HG02759 (cell line): ENCODE measurements around the gene FANCL.
"Not testable (repeated sequence)": the region's sequence is repeated elsewhere in the genome, so short reads cannot be mapped to it uniquely, and the experiment has no call there.

Experiments used
- ATAC-seq: cut with Tn5 transposase; IDR thresholded peaks from one replicate; pipeline ENCODE4 v1.9.1; 2021; ENCODE audit warnings: mild to moderate bottlenecking, moderate library complexity; ENCODE audit not compliant: unreplicated experiment

The FANCL gene

DNA sequence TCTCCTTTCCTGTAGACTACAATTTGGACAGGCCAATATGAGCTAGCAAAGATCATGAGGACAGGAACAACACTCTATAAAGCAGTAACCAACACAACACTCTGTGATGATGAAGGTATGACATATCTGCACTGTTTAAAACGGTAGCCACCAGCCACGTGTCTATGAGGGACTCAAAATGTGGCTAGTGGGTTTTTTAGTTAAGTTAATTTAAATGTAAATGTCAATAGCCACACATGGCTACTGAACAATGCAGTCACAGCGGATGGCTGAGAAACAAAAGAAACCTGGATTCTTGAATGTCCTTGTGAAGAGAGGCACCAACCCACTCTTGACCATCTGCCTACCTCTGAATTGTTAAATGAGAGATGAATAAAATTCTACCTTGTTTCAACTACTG lies 33.9 kb downstream of the FANCL start:
- no peak for ATAC-seq

DNA sequence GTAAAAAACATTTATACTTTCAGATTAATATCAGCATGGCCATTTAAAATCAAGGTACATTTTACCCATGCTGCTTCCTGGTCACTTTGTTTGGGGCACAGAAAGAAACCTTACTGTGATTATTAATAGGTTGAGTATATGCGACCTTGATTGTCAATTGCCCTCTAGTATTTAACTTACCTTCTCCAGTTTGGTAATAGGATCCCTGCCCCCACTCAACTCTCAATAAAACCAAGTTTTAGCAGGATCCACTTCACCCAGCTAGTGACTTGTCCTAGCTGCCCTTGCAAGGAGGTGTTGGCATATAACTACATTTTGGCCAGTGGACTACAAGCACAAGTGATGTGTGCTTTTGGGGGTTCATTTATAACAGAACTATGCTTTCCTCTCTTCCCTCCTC lies 34.3 kb downstream of the FANCL start:
- ATAC-seq, result no peak

DNA sequence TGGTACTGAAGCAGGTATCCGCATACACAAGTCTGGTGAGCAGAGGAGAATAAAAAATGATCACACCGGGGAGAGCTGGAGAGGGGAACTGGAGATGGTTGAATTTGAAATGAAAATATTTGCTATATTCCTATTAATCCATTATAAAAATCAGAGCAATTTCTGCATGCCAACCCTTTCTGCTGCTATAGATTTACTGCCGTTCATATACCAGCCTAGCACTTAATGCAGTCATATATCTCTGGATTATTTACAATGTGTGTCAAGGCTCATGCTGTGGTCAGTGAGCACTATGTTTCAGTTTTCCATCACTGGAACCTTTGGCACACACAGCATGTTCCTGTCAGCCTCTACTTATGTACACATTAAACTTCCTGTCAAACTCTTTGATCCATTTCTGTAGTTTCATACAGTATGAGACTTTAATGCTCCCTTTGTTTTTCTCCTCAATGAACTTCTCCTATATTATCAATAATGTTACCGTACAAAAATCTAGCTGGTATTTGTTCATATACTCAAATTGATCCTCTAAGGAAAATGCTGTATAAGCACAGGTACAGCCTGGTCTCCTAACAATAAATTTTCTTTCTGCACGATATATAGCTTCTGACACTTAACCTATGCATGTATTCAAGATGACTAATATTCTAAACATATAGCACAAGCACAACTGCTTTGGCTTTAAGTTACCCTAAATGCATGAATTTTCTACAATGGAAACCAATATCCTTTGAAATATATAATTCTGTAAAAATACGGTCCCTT lies 36.7 kb downstream of the FANCL start:
- ATAC-seq, result no peak

DNA sequence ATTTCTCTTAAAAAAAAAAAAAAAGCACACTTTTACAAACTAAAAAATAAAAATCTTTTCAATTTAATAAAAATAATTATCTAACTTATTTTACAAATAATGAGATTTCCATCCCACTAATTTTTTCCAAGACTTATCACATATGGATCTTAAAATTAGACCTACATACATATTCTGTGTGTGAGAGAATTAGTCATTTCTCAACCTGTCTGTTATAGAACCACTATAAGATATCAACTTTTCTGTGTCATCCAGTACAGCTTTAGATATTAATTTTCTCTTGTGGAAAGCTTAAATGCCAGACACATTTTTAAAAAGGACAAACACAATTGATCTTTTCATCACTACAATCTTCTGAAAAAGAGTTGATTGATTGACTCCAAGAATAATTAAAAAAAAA lies 38.1 kb downstream of the FANCL start:
- no peak for ATAC-seq

DNA sequence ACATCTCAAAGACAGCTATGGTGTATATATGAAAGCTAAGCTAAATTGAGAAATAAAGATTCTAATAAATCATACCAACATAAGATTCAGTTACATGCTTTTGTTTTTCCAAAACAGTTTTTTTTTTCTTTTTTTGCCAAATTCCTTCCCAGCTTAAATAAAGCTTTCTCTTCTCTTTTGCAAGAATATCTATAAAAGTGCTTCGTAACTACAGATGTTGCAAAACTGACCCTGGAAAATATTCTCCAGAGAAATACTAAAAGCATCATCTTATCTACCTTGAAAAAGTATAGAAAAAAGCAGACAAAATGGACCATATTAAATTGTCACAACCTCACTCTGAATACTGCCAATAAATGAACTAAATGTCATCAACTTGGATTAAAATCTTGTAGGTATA lies 38.7 kb downstream of the FANCL start:
- ATAC-seq, result no peak

DNA sequence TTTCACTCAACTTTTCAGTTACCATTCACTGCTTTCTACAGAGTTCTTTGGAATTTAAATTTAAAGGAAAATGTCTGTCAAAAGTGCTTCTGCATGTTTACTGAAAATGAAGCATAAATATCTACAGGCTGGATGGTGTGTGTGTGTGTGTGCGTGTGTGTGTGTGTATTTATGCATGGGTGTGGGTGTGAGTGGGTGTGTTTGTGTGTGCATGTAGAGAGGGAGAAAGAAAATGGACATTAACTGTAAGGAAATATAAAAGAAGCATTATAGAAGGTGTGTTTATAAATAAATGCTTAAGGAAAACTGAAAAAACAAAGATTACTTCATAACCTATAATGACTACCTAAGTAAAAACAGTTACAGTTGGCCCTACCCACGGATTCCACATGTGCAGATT lies 43.2 kb downstream of the FANCL start:
- ATAC-seq, result no peak

DNA sequence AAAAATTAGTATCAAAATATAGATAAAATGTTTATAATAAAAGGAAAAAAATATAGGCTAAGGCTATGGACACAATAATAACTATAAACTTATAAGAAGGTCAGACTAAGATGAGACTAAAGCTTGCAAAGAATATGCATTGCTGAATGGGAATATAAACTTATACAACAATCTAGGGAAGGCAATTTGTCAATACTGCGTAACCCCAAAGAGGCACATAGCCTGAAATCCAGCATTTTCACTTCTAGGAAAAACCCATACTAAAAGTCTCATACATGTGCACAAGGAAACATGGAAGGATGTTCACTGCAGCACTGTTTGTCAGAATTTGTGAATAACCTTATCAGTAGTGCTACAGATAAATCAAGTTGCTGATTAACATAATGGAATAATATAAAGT lies 45.5 kb downstream of the FANCL start:
- ATAC-seq, result no peak

DNA sequence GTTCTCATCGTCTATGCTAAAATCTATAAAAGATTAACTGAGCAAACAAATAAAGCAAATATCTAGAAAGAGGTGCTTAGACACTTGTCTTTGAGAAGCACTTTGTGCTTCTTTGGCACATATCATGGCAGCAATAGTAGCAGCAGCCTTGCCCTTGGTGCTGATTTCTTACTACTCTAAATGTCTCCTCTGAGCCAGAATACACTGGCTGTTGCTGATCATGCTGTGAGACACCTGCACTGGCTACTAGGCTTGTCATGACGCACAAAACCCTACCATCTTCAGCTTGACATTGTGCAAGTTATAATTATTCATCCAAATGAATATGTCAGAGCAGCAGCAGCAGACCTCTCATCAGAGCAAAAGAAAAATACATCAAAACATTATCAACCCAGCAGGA lies 46.7 kb downstream of the FANCL start:
- ATAC-seq, result no peak

DNA sequence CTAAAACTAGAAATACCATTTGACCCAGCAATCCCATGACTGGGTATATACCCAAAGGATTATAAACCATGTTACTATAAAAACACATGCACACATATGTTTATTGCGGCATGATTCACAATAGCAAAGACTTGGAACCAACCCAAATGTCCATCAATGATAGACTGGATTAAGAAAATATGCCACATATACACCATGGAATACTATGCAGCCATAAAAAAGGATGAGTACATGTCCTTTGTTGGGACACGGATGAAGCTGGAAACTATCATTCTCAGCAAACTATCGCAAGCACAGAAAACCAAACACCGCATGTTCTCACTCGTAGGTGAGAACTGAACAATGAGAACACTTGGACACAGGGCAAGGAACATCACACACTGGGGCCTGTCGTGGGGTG lies 54.1 kb downstream of the FANCL start:
- not testable (repeated sequence) for ATAC-seq

DNA sequence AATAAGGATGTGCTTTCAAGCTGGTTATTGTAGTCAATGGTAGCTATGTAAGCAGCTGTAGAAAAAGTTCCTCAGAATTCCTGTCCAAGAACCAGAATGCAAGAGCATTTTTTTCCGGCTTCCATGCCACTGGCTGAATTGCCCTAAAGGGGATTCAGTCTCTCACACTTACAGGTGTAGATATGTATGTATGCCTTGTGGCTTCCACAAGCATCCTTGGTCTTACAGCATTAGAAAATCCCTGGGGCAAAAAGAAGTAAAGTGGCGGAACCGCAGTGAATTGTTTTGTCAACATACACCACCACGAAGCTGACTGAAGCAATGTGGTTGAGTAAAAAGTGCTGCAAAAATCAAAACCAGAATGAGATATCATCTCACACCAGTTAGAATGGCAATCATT lies 54.6 kb downstream of the FANCL start:
- ATAC-seq, result no peak

DNA sequence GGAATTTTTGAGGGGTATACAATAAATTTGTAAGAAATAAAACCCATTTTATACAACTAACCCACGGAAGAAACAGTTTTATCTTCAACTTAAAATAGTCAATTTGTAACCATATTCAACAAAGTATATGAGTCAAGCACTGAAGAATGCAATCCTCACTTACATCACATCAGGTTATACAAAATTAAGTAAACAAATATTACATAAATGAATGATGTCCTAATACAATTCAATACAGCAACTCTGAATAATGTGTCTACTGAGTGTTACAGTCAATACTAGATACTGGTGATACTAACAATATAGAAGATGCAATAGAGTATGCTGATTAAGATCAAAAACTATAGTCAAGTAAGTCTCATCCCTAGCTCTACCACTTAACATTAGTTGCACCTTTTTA lies 58.6 kb downstream of the FANCL start:
- no peak for ATAC-seq

DNA sequence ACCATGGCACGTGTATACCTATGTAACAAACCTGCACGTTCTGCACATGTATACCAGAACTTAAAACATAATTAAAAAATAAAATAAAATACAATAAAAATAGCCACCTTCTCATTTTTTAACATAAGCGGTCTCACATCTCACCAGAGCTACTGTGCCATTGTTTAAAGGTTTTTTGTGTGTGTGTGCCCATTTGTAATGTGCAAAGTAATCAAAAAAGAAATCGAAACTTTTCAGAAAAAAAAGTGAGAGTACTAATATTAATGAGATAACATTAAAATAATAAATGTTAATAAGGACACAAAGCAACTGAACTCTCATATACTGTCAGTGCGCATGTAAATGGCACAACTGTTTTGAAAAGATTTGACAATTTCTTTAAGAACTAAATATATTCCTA lies 60.5 kb downstream of the FANCL start:
- ATAC-seq, result no peak

DNA sequence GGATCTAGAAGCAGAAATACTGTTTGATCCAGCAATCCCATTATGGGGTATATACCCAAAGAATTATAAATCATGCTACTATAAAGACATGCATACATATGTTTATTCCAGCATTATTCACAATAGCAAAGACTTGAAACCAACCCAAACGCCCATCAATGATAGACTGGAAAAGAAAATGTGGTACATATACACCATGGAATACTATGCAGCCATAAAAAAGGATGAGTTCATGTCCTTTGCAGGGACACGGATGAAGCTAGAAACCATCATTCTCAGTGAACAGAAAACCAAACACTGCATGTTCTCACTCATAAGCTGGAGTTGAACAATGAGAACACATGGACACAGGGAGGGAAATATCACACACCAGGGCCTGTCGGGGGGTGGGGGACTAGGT lies 61.0 kb downstream of the FANCL start:
- ATAC-seq, result not testable (repeated sequence)

DNA sequence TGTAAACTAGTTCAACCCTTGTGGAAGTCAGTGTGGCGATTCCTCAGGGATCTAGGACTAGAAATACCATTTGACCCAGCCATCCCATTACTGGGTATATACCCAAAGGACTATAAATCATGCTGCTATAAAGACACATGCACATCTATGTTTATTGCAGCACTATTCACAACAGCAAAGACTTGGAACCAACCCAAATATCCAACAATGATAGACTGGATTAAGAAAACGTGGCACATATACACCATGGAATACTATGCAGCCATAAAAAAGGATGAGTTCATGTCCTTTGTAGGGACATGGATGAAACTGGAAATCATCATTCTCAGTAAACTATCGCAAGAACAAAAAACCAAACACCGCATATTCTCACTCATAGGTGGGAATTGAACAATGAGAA lies 63.9 kb downstream of the FANCL start:
- ATAC-seq, result not testable (repeated sequence)

DNA sequence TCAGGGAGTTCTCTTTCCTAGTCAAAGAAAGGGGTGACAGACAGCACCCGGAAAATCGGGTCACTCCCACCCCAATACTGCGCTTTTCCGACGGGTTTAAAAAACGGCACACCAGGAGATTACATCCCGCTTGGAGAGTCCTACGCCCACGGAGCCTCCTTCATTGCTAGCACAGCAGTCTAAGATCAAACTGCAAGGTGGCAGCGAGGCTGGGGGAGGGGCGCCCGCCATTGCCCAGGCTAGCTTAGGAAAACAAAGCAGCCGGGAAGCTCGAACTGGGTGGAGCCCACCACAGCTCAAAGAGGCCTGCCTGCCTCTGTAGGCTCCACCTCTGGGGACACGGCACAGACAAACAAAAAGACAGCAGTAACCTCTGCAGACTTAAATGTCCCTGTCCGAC lies 69.3 kb downstream of the FANCL start:
- ATAC-seq, result not testable (repeated sequence)

DNA sequence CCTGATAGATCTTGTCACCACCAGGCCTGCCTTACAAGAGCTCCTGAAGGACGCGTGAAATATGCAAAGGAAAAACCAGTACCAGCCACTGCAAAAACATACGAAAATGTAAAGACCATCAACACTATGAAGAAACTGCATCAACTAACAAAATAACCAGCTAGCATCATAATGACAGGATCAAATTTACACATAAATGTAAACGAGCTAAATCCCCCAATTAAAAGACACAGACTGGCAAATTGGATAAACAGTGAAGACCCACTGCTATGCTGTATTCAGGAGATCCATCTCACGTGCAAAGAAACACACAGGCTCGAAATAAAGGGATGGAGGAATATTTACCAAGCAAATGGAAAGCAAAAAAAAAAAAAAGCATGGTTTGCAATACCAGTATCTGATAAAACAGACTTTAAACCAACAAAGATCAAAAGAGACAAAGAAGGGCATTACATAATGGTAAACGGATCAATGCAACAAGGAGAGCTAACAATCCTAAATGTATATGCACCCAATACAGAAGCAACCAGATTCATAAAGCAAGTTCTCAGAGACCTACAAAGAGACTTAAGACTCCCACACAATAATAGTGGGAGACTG lies 70.7 kb downstream of the FANCL start:
- not testable (repeated sequence) for ATAC-seq

DNA sequence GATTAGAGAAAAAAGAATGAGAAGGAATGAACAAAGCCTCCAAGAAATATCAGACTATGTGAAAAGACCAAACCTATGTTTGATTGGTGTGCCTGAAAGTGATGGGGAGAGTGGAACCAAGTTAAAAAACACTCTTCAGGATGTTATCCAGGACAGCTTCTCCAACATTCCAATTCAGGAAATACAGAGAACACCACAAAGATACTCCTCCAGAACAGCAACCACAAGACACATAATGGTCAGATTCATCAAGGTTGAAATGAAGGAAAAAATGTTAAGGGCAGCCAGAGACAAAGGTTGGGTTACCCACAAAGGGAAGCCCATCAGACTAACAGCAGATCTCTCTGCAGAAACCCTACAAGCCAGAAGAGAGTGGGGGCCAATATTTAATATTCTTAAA lies 71.3 kb downstream of the FANCL start:
- not testable (repeated sequence) for ATAC-seq

DNA sequence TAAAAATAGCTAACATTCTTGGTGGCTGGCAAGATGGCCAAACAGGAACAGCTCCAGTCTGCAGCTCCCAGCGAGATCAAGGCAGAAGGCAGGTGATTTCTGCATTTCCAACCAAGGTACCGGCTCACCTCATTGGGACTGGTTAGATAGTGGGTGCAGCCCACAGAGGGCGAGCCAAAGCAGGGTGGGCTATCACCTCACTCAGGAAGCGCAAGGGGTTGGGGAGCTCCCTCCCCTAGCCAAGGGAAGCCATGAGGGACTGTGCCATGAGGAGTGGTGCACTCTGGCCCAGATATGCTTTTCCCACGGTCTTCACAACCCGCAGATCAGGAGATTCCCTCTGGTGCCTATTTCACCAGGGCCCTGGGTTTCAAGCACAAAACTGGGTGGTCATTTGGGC lies 73.0 kb downstream of the FANCL start:
- not testable (repeated sequence) for ATAC-seq

DNA sequence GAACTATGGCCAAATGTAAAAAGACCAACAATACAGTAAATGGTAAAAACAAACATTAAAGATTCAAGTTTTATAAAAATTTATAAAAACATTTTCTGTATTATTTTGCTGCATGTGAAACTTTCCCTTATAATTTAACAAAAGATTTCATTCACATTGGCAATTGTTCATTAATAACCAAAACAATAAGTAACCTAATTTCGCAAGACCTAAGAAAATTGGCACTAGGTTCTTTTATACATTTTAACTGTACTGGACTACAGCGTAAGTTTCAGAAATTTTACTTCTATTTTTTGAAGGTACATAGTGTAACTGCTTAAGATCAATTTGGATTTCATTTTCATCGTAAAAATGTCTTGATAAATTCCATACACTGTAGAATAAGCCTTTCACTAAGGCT lies 77.2 kb downstream of the FANCL start:
- ATAC-seq, result no peak

DNA sequence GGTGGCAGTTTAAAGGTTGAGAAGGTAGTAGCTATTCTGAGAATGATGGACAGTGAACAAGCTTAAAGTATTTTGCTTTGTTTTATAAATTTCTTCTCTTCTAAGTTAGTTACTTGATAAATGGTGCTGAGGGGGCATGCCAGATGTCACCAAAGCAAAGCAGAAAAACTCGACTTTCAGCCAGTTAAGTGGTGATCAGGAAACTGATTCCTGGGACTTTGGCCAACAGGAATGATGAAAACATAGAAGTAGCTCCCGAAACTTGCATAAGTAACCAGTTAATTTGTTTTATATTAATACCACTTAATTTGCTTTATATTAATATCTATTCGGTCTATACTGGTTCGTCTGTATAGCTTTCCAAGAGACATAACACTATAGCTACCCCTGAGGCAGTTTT lies 82.6 kb downstream of the FANCL start:
- ATAC-seq, result no peak

DNA sequence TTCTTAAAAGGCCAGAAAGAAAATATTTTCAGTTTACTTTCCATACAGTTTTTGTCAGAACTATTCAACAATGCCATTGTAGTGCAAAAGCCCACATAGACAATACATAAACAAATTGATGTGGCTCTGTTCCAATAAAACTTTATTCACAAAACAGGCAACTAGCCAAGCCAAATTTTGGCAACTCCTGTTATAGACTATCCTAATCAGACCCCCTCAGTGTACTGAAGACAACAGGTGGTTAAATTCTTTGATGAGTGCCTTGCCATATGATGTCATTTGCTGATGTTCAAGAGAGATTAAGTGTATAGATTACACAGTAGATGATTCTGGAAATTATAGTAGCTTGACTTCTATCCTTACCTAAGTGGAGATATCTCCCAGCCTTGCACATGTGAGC lies 83.4 kb downstream of the FANCL start:
- no peak for ATAC-seq

DNA sequence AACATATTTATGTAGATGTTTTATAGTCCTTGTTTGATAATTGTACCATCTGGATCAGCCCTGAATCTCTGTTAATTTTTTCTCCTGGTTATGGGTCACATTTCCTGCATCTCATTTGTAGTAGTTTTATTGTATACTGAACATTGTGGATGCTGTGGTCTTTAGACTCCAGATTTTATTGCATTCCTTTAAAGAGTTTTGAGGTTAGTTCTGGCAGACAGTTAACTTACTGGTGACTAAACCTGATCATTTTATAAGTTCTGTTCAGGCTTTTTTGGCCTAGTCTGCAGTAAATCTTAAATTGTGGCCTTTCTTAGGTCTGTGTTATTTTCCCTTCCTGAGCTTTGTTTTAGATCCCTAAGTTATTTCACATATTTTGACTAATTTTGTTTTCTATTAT lies 84.3 kb downstream of the FANCL start:
- no peak for ATAC-seq
